Stimulated activated CD4-positive, alpha-beta T cell treated with anti-CD3 and anti-CD28 coated beads, TNF-alpha, amount 100 ng/mL, for 24 hours (primary cell): ENCODE data around the gene PRSS1.
"Not testable (repeated sequence)": the region's sequence is repeated elsewhere in the genome, so short reads cannot be mapped to it uniquely, and the experiment has no call there.

Experiments
- DNase-seq, 3 experiments: peaks; one replicate each; pipeline ENCODE4 v3.0.0-alpha.2; 2020; ENCODE audit warnings: low read depth in 3 of 3

PRSS1 gene

DNA sequence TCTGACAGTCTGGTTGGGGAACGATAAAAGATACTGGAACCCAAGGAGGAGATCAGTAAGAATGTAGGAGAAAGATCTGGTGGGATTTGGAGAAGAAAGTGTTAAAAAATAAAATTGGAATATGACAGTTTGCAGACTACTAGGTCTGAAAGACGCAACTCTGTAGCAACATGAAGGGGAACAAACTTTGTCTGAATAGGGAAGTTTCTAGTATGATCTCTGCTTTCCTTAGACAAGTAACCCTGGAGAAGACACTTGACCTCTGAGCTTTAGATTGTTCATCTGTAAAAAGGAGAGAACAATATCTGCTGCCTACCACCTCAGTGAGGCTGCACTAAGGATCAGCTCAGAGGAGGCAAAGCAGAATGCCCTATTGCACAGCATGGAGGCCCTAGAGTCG lies 3.0 kb upstream of the PRSS1 start:
- no peak for DNase-seq

DNA sequence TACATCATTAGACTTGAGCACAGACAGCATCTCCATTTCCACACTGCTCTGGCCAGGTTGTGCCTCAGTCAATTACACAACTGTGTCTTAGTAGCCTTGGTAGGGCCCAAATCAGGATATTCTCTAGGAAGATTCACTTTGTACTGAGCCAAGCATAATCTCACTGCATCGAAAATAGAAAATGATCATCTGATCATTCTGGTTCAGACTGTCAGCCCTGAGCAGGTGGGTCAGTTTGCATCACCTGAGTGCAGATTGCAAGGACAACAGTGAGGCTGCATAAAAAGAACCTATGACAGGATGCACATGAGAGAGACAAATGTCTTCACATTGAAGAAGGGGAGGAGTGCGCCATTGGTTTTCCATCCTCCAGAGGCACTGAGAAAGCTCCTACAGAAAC lies 862 bp upstream of the PRSS1 start:
- not testable (repeated sequence) for DNase-seq

DNA sequence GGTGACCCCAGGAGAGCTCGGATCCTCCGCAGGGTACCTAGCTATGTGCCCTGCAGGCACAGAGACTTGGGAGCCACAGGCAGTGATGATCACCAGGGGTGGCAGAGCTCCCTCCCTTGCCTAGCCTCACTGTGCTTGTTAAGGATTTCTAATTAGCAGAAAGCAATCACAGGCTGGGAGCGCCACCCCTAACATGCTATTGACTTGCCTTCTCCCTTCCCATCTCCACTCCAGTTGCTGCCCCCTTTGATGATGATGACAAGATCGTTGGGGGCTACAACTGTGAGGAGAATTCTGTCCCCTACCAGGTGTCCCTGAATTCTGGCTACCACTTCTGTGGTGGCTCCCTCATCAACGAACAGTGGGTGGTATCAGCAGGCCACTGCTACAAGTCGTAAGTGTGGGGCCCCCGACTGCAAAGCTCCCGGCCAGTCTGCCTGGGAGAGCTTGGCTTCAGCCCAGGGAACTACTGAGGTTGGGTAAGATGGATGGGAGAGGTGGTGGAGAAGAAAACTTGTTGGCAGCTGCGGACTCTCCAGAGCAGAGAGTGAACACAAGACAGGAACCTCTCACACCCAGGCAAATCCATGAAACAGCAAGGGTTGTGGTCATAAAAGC lies 1.2 kb downstream of the PRSS1 start:
- DNase-seq = no peak

DNA sequence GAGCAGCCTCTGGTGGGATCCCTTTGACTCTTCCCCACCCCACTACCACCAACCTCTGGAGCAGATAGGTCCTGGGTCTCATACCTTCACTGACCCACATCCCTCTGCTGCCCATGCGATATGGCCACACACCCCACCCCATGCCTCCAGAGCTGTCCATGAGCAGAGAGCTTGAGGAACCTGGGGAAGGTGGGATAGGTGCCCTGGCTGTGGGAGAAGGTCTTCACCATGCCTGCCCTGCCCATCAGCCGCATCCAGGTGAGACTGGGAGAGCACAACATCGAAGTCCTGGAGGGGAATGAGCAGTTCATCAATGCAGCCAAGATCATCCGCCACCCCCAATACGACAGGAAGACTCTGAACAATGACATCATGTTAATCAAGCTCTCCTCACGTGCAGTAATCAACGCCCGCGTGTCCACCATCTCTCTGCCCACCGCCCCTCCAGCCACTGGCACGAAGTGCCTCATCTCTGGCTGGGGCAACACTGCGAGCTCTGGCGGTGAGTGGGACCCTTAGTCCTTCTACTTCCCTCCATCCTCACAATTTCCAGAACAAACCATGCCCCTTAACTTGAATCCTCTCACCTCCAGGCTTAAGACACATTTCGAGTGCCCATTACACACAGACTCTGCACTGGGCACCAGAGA lies 2.4 kb downstream of the PRSS1 start:
- not testable (repeated sequence) for DNase-seq

DNA sequence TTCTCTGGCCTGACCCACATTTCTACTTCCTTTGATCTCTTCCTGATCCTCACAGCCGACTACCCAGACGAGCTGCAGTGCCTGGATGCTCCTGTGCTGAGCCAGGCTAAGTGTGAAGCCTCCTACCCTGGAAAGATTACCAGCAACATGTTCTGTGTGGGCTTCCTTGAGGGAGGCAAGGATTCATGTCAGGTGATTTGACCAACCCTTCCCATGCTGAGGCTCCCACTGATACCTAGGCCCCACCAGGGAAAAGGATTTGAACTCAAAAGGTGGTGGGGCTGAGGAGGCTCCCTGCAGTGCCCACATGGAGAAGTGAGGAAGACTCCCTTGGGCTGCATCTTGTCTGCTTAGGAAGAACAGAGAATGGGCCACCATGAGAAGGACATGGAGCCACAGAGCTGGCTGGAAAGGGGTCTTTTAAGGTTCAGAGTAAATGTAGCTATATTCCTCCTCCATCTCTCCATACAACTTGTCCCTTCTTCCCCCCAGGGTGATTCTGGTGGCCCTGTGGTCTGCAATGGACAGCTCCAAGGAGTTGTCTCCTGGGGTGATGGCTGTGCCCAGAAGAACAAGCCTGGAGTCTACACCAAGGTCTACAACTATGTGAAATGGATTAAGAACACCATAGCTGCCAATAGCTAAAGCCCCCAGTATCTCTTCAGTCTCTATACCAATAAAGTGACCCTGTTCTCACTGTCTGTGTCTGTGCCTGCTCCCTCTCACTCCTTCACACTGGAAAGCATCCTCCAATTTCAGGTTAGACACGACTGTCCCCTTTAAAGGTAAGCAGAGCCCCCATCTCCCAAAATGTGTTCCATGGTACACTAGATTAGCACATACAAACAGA lies 3.3 kb downstream of the PRSS1 start:
- no peak for DNase-seq

DNA sequence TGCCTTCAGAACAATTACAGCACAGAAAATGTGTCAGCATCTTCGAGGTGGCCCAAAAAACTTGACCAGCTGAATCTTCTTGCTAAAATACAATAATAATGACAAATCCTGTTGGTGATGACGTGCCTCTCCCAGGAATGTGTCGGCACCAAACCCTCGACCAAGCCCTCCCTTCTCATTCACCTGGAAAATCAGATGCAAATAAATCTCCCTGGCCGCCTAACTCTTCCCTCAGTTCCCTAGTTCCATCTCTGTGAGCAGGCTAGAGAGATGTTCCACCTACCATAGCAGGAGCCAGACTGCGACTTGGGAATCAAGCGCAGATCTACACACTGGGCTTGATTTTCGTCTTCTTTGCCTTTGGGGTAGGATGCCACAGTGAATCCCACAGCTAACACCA lies 4.1 kb downstream of the PRSS1 start:
- DNase-seq = no peak

DNA sequence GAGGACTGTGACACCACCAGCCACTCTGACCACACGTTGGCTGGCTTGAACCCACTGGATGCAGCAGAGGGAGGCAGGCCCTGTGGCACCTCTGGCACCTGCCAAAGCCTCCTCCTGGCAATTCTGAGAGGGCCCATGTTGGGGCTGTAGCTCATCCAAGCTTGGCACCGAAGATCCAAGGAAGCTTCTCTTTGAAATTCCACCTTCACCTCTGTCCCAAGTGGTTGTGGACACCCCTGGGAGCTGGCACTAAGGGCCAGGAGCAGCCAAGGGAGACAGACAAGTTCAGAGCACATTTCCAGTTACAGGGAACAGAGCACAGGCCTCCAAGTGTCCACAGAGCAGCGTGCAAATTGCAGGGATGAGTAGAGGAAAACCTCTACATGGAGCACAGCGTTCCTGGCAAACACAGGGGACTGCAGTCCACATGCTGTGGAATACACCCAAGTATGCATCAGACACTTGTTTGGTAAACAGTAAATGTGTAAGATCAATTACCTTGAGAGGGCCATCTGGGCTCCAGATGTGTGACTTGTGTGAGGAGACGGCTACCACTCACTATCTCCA lies 4.7 kb downstream of the PRSS1 start:
- DNase-seq = not testable (repeated sequence)

DNA sequence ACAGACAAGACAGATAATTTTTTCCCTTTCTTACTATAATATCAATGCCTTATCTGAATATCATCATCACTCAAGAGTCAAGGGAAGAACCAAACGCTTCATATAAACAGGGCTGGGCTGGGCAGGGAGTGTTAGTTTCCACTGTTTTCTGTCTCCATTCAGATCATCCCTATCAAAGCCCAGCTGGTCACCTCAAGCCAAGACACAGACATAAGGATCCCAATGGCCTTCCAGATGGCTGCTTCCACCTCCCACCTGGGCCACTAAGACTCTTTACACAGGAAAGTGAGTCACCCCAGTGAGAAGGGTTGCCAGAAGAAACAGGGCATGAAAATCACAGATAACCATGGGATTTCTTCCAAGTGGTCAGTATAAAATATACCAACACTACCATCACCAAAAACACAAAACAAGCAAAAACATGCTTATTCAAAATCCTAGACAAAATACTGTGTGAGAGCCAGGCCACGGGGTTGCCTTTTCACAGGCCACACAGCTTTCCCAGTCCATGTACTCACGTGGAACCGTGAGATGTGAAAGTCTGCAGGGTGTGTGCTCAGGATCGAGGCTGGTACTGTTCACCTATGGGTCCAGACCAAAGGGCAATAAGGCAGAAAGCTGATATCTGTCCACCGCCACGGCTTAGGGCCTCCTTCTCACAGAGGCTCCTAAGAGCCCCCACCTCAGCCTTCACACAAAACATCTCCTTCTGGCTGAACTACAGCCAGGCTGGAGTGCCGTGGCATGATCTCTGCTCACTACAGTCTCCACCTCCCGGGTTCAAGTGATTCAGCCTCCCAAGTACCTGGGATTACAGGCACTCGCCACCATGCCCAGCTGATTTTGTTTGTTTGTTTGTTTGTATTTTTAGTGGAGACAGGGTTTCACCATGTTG lies 5.7 kb downstream of the PRSS1 start:
- DNase-seq = no peak

DNA sequence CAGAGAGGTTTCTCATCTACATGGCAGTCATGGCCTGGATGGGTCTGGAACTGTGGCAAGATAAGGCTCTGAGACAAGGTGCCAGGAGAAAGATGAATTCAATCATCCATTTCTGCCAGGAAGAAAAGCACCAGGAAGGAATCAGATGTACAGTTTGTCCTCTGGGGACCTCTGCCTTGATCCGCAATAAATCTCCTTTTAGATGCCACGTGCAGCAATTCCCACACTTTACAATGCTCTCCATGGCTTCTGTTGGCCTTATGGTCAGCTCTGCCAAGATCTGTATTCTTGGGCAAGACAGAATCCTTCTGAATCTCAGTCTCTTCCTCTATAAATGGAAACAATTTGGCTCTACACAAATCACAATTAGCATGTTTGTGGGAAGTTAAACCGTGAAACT lies 9.0 kb downstream of the PRSS1 start:
- not testable (repeated sequence) for DNase-seq

DNA sequence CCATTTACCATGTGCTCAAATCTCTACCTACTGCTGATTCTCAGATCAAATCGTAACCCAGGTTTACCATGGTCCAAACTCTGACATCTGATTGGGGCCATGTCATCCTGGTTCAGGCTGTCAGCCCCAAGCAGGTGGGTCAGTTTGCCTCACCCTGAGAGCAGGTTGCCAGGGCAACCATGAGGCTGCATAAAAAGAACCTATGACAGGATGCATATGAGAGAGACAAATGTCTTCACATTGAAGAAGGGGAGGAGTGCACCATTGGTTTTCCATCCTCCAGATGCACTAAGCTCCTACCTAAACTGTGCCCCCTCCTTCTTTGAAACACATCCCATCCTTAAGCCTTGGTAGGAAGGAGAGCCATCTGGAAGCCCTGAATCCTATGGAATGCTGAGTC lies 10.2 kb downstream of the PRSS1 start:
- DNase-seq = no peak

DNA sequence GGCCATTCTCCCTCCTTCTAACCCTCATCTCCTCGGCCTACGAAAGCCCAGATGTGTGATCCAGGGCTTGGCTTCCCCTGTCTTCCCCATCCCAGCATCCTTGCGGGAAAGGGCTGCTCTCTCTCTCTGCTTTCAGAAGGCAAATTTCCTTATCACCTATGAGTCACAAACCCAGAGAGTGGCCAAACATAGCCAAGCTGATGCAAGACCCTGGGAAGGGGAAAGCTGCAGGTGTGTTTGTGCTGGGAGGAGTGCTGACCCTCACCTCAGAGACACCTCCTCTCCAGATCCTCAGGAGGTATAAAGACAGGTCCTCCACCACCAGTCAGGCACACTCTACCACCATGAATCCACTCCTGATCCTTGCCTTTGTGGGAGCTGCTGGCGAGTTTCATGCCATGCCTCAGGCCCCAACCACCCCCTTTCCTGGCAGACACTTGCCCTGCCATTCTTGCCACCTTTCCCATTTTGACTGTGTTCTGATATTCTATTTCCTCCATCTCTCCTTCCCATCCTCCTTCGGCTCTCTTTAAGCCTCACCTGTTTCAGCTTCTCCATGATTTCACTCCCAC lies 10.9 kb downstream of the PRSS1 start:
- no peak for DNase-seq

DNA sequence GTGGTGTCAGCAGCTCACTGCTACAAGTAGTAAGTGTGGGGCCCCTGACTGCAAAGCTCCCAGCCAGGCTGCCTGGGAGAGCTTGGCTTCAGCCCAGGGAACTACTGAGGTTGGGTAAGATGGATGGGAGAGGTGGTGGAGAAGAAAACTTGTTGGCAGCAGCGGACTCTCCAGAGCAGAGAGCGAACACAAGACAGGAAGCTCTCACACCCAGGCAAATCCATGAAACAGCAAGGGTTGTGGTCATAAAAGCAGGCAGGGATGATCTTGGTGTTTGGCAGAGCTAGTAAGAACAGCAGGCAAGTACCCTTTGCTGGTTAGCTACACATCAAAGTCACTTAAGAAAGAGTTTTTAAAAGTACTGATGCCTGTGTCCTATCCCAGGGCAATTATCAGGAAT lies 12.3 kb downstream of the PRSS1 start:
- not testable (repeated sequence) for DNase-seq

DNA sequence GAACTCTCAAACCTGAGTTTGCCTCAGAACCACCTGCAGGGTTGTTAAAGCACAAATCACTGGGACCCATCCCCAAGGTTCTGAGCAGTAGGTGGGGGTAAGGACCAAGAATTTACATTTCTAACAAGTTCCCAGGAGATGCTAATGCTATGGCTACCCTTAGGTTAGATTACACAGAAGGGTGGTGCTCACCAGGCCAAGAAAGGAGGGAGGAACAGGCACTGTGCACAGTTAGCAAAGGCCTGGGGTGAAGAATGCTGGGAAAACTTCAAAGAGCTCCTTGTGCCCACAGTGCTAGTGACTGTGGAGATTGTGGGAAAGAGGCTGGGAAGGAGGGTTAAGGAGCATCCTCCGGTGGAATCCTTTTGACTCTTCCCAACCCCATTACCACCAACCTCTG lies 12.8 kb downstream of the PRSS1 start:
- DNase-seq = no peak

DNA sequence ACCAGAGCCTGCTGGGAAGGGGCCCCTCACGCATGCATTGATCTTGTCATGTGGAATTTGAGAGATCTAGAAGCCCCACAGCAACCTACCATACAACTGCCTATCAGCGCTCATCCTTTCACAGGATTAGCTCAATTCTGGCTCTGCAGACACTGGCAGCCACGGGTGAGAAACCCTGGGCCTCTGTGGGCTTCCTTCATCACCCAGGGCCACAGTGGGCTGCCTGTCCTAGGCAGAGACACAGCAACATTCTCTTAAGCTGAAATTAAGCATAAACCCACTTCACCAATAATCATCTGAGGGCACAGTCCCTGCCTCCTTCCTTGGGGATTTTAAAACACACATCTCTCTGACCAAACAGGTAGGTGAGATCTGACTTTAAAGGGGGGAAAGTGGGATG lies 18.2 kb downstream of the PRSS1 start:
- DNase-seq = no peak

DNA sequence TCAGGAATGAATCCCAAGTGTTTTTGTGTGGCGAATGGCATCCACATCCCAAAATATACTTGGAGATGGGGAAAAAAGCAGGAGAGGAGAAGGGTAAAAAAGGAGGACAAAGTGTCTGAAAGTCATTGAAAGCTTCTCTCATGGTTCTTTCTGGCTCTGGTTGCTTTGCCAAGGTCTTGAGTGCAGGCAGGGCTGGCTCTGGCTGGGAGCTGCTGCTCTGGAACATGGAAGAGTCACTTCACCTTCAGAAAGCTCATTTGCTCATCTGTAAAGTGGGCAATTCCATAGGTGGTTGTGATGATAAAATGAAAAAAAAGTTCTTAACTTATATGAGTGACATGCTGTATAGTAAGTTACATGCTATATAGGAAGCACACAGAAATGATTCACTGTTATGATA lies 18.6 kb downstream of the PRSS1 start:
- DNase-seq = no peak

DNA sequence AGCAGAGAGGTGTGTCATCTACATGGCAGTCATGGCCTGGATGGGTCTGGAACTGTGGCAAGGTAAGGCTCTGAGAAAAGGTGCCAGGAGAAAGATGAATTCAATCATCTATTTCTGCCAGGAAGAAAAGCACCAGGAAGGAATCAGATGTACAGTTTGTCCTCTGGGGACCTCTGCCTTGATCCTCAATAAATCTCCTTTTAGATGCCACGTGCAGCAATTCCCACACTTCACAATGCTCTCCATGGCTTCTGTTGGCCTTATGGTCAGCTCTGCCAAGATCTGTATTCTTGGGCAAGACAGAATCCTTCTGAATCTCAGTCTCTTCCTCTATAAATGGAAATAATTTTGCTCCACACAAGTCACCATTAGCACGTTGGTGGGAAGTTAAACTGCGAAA lies 19.6 kb downstream of the PRSS1 start:
- DNase-seq = not testable (repeated sequence)

DNA sequence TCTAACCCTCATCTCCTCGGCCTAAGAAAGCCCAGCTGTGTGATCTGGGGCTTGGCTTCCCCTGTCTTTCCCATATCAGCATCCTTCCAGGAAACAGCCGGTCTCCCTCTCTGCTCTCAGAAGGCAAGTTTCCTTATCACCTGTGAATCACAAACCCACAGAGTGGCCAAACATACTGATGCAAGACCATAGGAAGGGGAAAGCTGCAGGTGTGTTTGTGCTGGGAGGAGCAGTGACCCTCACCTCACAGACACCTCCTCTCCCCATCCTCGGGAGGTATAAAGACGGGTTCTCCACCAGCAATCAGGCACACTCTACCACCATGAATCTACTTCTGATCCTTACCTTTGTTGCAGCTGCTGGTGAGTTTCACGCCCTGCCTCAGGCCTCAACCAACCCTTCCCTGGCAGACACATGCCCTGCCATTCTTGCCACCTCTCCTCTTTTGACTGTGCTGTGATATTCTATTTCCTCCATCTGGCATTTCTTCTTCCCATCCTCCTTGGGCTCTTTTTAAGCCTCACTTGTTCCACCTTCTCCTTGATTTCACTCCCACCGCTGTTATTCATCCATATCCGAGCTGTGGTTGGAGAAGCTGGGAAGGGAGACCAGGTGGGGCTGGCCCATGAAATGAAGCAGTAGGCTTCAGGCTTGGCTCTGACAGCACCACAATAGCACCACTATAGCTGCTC lies 21.5 kb downstream of the PRSS1 start, which contains the start of gene PRSS2:
Gene PRSS2 (plus strand): TSS at position 310 of the 692 bp plus-strand sequence. CDS start 13 bp downstream, at position 323.
- DNase-seq = no peak

DNA sequence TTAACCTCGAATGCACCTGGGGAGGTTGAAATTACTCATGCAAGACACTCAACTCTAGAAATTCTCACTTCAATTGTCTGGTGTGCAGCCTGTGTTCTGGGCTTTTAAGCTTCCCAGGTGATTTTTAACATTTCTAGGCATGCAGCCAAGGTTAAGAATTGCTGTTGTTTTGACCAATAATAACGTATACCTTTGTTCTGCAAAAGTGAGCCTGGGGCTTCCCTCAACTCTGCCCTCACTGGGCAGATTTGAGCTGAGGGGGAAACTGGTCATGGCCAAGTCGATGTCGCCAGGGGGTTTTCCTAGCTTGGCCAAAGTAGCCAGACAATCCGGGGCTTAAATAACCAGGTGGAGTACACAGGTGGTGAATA lies 22.1 kb downstream of the PRSS1 start:
- DNase-seq = no peak

DNA sequence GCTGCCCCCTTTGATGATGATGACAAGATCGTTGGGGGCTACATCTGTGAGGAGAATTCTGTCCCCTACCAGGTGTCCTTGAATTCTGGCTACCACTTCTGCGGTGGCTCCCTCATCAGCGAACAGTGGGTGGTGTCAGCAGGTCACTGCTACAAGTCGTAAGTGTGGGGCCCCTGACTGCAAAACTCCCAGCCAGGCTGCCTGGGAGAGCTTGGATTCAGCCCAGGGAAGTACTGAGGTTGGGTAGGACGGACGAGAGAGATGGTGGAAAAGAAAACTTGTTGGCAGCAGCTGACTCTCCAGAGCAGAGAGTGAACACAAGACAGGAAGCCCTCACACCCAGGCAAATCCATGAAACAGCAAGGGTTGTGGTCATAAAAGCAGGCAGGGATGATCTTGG lies 22.8 kb downstream of the PRSS1 start:
- no peak for DNase-seq

DNA sequence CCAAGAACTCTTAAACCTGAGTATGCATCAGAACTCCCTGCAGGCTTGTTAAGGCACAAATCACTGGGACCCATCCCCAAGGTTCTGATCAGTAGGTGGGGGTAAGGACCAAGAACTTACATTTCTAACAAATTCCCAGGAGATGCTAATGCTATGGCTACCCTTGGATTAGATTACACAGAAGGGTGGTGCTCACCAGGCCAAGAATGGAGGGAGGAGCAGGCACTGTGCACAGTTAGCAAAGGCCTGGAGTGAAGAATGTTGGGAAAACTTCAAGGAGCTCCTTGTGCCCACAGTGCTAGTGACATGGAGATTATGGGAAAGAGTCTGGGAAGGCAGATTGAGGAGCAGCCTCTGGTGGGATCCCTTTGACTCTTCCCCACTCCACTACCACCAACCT lies 23.4 kb downstream of the PRSS1 start:
- no peak for DNase-seq

DNA sequence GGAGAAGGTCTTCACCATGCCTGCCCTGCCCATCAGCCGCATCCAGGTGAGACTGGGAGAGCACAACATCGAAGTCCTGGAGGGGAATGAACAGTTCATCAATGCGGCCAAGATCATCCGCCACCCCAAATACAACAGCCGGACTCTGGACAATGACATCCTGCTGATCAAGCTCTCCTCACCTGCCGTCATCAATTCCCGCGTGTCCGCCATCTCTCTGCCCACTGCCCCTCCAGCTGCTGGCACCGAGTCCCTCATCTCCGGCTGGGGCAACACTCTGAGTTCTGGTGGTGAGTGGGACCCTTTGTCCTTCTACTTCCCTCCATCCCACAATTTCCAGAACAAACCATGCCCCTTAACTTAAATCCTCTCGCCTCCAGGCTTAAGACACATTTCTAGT lies 24.0 kb downstream of the PRSS1 start:
- DNase-seq = no peak
